Activated naive CD8-positive, alpha-beta T cell (primary cell): Measurements from ENCODE around the gene SMARCB1.

Source experiments
- H3K27ac Mint-ChIP-seq: one replicate; pipeline ENCODE4 v1.8.0; 2021; ENCODE audit warnings: mixed read lengths
- H3K27me3 Mint-ChIP-seq: one replicate; pipeline ENCODE4 v1.8.0; 2021; ENCODE audit warnings: mixed read lengths
- H3K36me3 Mint-ChIP-seq: one replicate; pipeline ENCODE4 v1.8.0; 2021; ENCODE audit warnings: mixed read lengths
- H3K4me1 Mint-ChIP-seq: one replicate; pipeline ENCODE4 v1.8.0; 2021; ENCODE audit warnings: low read depth, mixed read lengths
- H3K4me3 Mint-ChIP-seq: one replicate; pipeline ENCODE4 v1.8.0; 2021; ENCODE audit warnings: mild to moderate bottlenecking, mixed read lengths
- H3K9me3 Mint-ChIP-seq: one replicate; pipeline ENCODE4 v1.8.0; 2021; ENCODE audit warnings: low read depth, mixed read lengths

SMARCB1 gene

DNA sequence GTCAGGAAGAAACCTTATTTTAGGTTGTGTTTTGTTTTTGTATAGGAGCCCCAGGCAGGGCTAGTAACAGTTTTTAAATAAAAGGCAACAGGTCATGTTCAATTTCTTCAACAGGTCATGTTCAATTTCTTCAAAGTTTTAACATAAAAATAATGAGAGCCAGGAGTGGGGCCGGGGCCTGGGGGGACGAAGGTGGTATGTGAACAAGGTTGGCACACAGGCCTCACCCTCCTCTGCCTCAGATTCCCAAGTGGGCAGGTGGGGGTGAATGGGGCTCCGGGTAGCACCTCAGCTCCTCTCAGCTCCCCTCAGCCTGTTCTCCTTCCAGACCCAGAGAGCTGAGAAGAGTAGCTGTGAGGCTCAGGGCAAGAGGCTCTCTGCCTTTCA is 47.6 kb downstream of the SMARCB1 start:
- H3K36me3 Mint-ChIP-seq: no peaks in the 10 kb centered on the region
- no peak overlapping the region for H3K27ac Mint-ChIP-seq

DNA sequence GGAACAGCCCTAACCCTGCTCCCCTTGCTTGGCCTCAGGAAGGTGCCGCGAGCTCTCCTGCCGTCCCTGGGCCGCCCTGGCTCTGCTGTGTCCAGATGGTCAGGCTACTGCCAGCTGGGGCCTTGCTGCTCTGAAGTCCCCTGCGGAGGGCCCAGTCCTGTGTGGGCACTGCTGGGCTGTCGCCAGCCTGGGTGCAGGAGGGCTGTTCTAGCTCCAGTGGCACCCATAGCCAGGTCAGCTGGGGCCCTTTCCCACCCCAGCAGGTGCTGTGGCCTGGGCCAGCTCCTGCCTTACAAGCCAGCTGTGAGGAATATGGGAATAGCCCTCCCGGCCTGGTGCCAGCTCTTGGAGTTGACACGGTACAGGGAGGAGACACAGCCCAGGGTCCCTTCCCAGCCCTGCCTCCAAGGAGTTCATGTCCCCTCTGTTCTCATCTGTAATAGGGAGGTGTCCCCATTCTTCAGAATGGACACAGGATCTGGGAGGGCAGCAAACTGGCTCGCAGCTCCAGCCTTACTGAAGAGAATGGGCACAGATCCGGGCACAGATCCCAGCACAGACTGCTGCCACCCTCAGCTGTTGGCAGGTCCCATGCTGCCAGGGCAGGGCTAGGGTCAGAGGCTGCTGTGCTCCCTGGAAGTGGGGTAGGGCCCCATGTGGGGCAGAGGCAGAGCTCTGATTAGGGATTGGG is 48.2 kb downstream of the SMARCB1 start:
- no peaks in the 10 kb centered on the region for H3K36me3 Mint-ChIP-seq
- no peak overlapping the region for H3K27ac Mint-ChIP-seq
- H3K4me3 Mint-ChIP-seq: no peak overlapping the region
- no peaks in the 10 kb centered on the region for H3K27me3 Mint-ChIP-seq
- no peaks in the 10 kb centered on the region for H3K9me3 Mint-ChIP-seq
- H3K4me1 Mint-ChIP-seq: peaks cover 21% of the 10 kb centered on the region

More for the DNA sequence above, 47.6 kb downstream of the SMARCB1 start:
- Mint-ChIP-seq H3K4me3 (no peak overlapping the region), H3K4me1 (peaks cover 17% of the 10 kb centered on the region), H3K9me3 (no peaks in the 10 kb centered on the region), H3K27me3 (no peaks in the 10 kb centered on the region)

DNA sequence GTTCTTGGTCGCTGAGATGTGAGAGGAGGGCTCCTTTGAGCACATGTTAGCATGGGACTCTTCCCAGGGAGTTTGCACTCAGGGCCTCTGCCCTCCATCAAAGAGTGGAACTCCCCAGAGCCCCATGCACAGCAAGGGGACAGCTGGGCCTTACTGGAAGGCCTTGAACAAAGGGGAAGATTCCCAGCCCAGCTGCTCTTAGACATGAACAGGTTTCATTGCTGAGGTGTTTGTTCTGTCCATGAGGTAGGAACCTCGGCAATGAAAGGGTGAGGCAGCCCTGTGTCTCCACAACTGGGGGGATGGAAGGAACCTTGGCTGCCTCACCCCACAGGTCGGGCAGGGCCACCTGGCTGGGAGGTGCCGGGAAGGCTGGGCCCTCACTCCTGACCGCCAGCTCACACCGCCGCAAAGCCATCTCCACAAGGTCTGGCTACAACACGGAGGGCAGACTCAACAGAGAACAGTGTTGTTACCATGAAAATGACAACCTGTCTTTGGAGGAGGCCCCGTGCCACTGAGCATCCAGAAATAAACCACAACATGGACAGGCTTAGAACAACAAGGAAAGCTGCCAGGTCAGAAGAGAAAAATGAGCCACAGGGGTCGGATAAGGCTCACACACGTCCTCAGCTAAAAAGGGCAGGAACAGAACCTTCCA is 48.8 kb downstream of the SMARCB1 start:
- Mint-ChIP-seq H3K4me3 (no peak overlapping the region), H3K36me3 (no peaks in the 10 kb centered on the region), H3K9me3 (no peaks in the 10 kb centered on the region), H3K27me3 (no peaks in the 10 kb centered on the region), H3K27ac (no peak overlapping the region), H3K4me1 (peaks cover 20% of the 10 kb centered on the region)

DNA sequence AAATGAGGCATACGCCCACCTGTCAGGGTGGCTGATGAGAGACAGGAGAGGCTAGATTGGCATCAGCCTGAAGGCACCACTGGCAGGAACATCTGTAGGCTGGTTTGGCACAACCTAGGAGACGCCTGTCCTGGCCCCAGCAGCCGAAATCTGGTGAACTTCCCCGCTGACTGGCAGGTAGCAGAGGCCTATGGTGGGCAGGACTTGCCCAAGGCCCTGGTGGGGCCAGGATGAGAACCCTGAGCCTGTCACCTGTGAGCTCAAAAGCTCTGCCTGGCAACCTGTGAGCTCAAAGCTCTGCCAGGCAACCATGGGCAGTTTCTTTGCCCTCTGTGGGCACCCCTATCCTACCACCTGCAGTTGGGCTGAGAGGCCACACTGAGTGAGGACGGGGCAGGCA is 49.5 kb downstream of the SMARCB1 start:
- Mint-ChIP-seq H3K4me3 (no peak overlapping the region), H3K9me3 (no peaks in the 10 kb centered on the region), H3K36me3 (no peaks in the 10 kb centered on the region), H3K27ac (no peak overlapping the region), H3K4me1 (peaks cover 20% of the 10 kb centered on the region), H3K27me3 (no peaks in the 10 kb centered on the region)

DNA sequence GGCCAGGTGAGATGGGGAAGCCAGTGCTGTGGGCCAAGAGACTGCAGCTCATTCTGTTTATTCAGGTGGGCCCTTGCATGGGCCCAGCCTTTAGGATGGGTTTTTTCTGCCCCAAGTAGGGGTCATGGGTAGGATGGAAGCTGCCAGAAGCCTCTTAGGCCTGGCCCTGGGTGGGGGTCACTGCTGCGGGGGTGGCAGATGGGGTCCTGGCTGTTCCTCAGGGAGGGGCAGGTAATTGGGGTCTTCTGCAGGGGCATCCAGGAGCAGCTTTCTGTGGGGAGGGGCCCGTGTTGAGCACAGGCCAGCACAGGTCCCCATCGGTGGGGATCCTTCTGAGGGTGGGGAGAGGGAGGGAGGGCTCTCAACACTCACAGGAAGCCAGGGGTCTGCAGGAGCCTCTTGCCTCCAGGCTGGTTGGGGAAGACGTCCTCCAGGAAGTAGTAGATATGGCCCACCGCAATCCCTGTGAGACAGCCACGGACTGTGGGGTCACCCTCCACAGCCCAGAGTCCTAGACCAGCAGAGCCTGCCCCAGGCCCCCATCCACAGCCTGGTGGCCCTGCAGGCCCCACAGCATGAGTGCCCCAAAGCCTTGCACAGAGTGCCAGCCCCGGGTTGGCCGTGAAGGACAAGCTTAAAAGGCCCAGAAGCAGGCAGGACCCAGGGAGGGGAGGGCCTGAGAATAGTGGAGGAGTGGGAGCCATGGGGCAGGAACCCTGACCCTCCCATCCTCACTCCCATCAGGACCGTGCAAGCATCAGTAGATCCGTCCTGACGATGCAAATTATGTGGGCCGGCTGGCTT is 50.1 kb downstream of the SMARCB1 start:
- H3K4me3 Mint-ChIP-seq: peak overlapping the region; percentile 94
- H3K4me1 Mint-ChIP-seq: peaks cover 20% of the 10 kb centered on the region
- H3K27me3 Mint-ChIP-seq: no peaks in the 10 kb centered on the region
- H3K9me3 Mint-ChIP-seq: no peaks in the 10 kb centered on the region
- no peaks in the 10 kb centered on the region for H3K36me3 Mint-ChIP-seq
- H3K27ac Mint-ChIP-seq: no peak overlapping the region

DNA sequence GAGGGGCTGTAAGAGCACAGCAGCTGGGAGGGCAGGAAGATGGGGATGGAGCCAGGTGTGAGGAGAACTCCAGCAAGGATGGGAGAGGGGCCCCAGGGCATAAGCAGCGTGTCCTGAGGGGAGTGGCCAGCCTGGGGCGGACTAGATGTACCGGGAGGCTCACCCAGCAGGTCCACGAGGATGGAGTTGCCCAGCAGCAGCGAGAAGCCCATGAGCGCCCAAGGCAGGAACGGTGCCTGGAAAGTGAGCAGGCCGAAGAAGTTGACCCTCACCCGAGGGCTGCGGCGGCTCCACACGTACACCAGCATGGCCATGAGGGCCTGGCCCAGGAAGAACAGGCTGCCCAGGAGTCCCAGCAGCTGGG is 50.7 kb downstream of the SMARCB1 start:
- no peak overlapping the region for H3K27ac Mint-ChIP-seq
- H3K36me3 Mint-ChIP-seq: no peaks in the 10 kb centered on the region
- peaks cover 20% of the 10 kb centered on the region for H3K4me1 Mint-ChIP-seq
- H3K9me3 Mint-ChIP-seq: no peaks in the 10 kb centered on the region
- H3K4me3 Mint-ChIP-seq: peak overlapping the region; percentile 94
- H3K27me3 Mint-ChIP-seq: no peaks in the 10 kb centered on the region

DNA sequence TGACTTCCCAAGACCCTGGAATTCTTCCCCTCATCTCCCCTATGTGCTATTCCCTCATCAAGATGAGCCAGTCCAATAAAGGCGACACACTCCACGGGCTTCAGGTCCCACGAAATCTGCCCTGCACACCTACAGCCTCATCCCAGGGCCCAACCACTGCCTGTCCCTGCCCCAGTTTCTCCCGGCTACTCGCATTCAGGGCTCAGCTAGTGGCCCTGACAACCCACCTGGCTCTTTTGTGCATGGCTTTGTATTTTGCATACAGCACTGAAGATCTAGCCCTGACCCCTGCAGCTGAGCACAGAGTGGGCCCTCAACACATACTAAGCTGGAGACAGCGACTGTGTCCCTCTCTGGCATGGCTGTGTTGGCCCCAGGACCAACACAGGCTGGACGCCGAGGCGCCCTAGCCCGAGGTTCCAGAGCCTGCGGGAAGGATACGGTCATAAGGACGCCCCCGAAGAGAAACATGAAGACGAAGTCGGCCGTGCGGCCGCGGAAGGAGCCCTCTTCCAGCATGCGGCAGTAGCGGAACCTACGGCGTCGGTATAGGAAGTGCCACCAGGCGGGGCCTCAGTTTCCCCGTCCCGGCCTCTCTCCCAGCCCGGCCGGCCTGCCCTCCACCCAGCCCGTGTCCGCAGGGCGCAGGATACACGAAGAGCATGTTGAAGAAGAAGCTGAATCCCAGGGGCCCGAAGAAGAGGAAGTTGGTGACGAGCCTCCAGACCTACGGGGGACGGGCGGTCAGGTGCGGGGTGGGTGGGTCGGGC is 51.3 kb downstream of the SMARCB1 start:
- Mint-ChIP-seq H3K4me3 (peak overlapping the region; percentile 94), H3K27me3 (no peaks in the 10 kb centered on the region), H3K27ac (peak overlapping the region; percentile 95), H3K36me3 (no peaks in the 10 kb centered on the region), H3K4me1 (peaks cover 20% of the 10 kb centered on the region), H3K9me3 (no peaks in the 10 kb centered on the region)

DNA sequence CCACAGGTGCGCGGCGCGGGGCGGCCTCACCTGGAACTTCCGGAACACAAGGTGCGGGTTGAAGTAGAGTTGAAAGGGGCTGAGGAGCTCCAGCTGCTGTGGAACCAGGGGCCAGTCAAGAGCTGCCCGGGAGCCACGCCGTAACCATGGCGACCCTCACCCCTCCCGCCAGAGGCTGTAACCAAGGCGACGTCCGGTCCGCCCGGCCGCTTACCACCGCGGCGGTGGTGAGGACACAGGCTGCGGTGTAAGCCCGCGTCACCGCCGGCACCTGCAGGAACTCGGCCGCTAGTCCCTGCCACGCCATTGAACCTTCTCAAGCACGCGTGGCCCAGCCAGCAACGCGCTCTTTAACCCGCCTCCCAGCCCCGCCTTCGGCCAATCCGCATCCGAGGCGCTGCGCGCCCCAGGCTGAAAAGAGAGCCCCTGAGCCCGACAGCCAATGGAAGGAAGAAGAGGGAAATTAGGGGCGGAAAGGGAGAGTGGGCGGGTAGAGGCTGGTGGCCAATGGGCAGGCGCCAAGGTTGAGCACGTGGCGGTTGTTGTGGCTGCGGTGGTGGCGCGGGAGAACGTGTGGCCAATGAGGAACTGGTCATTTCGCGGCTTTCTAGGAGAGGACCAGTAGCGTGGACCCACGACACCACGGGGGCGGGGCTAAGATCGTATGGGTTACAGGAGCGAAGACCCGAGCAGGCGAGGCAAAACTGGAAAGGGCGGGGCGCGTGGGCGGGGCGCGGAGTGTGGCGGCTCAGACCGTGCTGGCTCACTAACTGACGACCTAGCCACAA is 52.1 kb downstream of the SMARCB1 start, which contains the start of gene DERL3:
TSS of gene DERL3 (minus strand) at position 326 of the 788 bp plus-strand sequence. CDS start at position 307, 19 bp downstream.
- H3K27ac Mint-ChIP-seq: peak within 1 kb of the TSS; percentile 95
- H3K4me1 Mint-ChIP-seq: peaks cover 20% of the 10 kb centered on the region
- no peaks in the 10 kb centered on the region for H3K9me3 Mint-ChIP-seq
- peak within 1 kb of the TSS; percentile 94 for H3K4me3 Mint-ChIP-seq
- no peaks in the 10 kb centered on the region for H3K36me3 Mint-ChIP-seq
- no peaks in the 10 kb centered on the region for H3K27me3 Mint-ChIP-seq

DNA sequence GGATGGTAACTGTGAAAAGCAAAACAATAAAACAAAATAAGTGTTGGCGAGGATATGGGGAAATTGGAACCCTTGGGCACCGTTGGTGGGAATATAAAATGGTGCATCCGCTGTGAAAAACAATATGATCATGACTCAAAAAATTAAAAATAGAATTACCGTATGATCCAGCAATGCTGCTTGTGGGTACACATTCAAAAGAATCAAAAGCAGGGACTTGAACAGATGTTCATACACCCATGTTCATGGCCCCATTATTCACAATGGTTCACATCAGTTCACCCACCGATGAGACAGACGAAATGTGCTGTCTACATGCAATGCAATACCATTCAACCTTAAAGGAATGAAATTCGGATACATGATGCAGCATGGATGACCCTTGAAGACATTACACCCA is 53.3 kb downstream of the SMARCB1 start:
- Mint-ChIP-seq H3K4me3 (peak overlapping the region; percentile 33), H3K27me3 (no peaks in the 10 kb centered on the region), H3K36me3 (no peaks in the 10 kb centered on the region), H3K9me3 (no peaks in the 10 kb centered on the region), H3K27ac (peak overlapping the region; percentile 34), H3K4me1 (peaks cover 20% of the 10 kb centered on the region)

DNA sequence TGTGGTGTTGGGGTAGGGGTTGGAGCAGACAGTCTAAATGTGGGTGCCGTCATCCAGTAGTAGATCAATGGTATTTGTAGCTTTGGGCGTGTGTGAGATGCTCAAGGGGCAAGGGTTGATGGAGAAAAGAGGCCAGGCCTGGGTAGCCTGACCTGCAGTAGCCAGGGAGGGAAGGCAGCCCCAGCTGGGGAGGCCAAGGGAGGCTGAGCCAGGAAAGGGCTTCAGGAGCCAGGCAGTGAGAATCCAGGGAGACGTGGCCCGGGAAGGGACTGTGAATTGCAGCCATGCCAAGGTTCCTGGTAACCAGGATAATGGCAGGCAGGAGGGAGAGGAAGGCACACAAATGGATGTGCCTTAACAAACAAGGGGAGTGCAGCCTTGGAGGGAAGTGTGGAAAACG is 54.5 kb downstream of the SMARCB1 start:
- Mint-ChIP-seq H3K4me3 (no peak overlapping the region), H3K27ac (no peak overlapping the region), H3K27me3 (no peaks in the 10 kb centered on the region), H3K4me1 (peaks cover 20% of the 10 kb centered on the region), H3K36me3 (no peaks in the 10 kb centered on the region), H3K9me3 (no peaks in the 10 kb centered on the region)

DNA sequence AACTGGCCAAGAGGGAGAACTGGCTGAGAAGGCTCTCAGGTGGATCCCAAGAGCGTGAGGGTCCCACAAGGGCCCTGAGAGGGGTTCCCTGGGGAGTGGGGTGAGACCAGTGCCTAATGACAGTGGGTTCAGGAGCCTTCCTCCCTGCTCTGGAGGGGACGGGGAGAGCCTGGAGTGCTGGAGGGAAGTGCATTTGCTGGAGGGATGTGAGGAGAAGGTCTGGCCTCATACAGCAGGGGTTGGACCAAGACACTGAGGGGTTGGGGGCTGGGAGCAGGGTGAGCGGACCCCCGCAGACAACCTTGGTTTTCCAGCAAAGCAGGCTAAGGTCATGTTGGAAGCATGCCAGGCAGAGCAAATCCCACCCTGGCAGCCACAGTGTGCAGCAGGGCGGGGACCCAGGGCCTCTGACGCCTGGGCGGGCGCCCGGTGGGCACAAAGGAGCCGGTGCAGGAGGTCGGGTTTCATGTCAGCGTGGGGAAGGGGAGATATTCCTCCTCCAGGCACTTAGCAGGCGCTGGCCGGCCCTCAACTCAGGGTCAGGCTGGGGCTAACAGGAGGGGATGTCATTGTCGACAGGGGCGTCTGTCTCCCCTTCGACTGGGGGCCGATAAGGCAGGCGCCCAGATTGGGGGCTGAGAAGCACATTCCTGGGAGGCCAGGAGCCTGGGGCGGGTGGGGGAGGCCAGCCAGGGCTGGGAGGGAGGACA is 55.1 kb downstream of the SMARCB1 start:
- peaks cover 20% of the 10 kb centered on the region for H3K4me1 Mint-ChIP-seq
- no peaks in the 10 kb centered on the region for H3K36me3 Mint-ChIP-seq
- no peak overlapping the region for H3K27ac Mint-ChIP-seq
- no peaks in the 10 kb centered on the region for H3K27me3 Mint-ChIP-seq
- H3K9me3 Mint-ChIP-seq: no peaks in the 10 kb centered on the region
- no peak overlapping the region for H3K4me3 Mint-ChIP-seq

DNA sequence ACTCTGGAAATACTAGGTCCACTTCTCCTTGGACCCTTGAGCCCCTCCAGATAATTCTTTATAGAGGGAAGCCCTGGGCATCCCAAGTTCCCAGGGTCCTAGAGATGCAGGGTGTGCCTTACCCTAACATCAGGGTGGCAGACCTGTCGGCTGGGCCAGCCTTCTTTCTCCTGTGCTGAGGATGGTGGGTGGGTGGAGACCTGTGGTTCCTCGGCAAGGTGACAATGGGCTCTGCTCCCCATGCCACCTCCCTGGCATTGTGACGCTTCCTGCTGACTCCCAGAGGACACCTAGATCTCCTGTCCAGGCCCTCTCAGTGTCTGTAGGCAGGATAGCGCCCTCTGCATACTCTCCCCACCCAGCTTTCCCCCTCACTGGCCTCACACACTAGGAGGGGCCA is 55.8 kb downstream of the SMARCB1 start:
- H3K4me3 Mint-ChIP-seq: no peak overlapping the region
- no peaks in the 10 kb centered on the region for H3K9me3 Mint-ChIP-seq
- H3K27me3 Mint-ChIP-seq: no peaks in the 10 kb centered on the region
- H3K4me1 Mint-ChIP-seq: peaks cover 20% of the 10 kb centered on the region
- H3K36me3 Mint-ChIP-seq: no peaks in the 10 kb centered on the region
- no peak overlapping the region for H3K27ac Mint-ChIP-seq

DNA sequence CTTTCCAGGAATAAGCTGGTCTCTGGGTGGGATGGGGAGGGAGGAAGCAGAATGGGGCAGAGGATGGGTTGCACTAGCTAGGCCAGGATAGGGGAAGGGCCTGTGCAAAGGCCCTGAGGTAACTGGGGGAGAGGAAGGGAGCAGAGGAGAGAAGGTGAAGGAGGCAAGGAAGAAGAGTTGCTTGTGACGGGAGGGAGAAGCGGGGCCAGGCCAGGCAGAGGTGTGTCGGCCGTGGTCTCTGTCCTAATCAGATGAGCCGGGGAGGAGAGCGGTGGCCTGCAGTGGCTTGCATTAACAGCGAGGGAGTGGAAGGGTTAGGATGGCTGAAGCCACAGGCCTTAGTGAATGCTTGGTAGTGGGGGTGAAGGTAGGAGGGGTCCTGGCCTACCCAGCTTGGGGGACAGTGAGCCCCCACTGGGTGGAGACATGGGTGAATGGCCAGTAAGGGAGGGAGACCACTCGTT is 58.0 kb downstream of the SMARCB1 start:
- Mint-ChIP-seq H3K27ac (no peak overlapping the region), H3K4me1 (peaks cover 5% of the 10 kb centered on the region), H3K4me3 (no peak overlapping the region), H3K9me3 (no peaks in the 10 kb centered on the region), H3K36me3 (no peaks in the 10 kb centered on the region), H3K27me3 (no peaks in the 10 kb centered on the region)
